Peyer's patch (tissue), 4 donors: ENCODE results near the gene GNPTG.

Experiments used
- POLR2A ChIP-seq, 2 donors: fragments of 450-650 bp; IDR thresholded peaks; one replicate each; pipeline ENCODE4 v1.5.1; 2017; ENCODE audit warnings: antibody characterized with exemption in 2 of 2, mild to moderate bottlenecking in 2 of 2, moderate library complexity in 2 of 2
- TF ChIP-seq, protein P1 (sequence below), 6 experiments: fragments of 450-650 bp in 4 of 6; fragments of 200-600 bp in 2 of 6; sonication (generic) in 1 of 6; IDR thresholded peaks; one replicate each; pipeline ENCODE4 v1.5.1; 2017 to 2019; ENCODE audit warnings: antibody characterized with exemption in 6 of 6, mild to moderate bottlenecking in 3 of 6, moderate library complexity in 1 of 6

GRCh38 chr16:1316033-1316405, 35.7 kb upstream of the GNPTG start:
- TF ChIP-seq, protein P1, sequence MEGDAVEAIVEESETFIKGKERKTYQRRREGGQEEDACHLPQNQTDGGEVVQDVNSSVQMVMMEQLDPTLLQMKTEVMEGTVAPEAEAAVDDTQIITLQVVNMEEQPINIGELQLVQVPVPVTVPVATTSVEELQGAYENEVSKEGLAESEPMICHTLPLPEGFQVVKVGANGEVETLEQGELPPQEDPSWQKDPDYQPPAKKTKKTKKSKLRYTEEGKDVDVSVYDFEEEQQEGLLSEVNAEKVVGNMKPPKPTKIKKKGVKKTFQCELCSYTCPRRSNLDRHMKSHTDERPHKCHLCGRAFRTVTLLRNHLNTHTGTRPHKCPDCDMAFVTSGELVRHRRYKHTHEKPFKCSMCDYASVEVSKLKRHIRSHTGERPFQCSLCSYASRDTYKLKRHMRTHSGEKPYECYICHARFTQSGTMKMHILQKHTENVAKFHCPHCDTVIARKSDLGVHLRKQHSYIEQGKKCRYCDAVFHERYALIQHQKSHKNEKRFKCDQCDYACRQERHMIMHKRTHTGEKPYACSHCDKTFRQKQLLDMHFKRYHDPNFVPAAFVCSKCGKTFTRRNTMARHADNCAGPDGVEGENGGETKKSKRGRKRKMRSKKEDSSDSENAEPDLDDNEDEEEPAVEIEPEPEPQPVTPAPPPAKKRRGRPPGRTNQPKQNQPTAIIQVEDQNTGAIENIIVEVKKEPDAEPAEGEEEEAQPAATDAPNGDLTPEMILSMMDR (IDR thresholded peaks at IDR 0.05) = no peak
- TF ChIP-seq POLR2A (IDR thresholded peaks at IDR 0.05) = no peak
